ENCODE data around the gene GYS2. TPM values are rescaled to one million over a fixed set of nuclear protein-coding genes. Genes with fewer than 3 reads are reported as not detected.

GYS2 gene
- total RNA-seq: not detected in 2 replicates

DNA sequence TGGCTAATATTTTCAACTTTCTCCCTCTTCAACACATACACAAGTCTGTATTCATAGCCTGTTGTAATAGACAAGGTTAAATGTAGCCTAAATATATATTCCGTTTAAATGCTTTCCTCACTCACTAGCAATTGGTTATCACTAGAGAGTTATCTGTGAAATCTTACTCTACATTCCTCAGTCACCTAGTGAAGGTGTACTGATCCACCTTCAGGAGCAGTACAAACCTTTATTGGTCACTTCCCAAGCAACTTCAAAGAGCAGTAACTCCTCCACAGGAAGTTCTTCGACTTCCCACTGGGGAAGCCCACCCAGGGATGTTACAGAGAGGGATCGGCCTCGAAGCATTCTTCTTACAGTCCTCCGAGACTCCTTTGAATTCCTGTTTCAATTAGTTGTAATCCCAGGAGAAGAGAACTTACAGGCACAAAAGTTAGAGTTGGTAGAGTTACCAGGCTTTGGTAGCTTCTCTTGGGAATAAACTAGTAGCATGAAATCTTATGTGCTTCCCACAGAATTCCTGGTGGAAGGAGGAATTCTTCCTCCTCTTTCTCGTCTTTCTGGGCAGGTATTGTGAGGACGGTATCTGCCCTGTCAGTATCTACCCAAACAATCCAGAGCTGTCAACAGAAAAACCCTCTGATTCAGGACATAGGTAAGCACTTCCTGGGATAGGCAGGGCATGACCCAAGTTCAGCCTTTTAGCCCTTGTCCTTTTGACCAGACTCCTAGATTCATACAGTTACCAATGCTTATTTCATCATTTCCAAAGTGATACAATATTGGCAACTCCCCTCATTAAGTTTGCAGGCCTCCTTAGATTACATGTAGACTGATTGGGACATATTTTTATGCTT, at the start of gene GYS2:
Gene GYS2, minus strand, starts transcription at position 603 of the 857 bp plus-strand sequence. Its CDS starts 255 bp downstream, at position 348.
- DNase-seq (ENCODE audit: low read depth in 2 of 2): no peak

GRCh38 chr12:21651821-21652220, 47.2 kb upstream of the GYS2 start:
- DNase-seq (ENCODE audit: low read depth in 2 of 2): no peak

DNA sequence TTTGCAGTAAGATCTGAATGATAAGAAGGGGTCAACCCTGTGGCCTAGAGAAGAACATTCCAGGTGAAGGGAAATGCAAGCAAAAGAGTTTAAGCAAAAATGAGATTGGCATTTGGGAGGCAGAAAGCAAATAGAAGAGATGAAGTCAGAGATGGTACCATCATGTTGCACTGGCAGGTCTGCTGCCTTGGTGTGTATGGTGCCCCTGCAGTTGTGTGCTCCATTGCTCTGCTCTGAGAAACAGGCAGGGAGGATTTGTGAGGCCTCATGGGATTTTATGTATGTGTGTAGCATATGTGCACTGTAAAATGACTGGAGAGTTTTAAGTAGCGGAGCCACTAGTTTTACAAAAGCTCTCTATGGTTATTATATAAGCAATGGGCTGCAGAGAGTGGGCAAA, 46.4 kb upstream of the GYS2 start:
- no peak for DNase-seq (ENCODE audit: low read depth in 2 of 2)

DNA sequence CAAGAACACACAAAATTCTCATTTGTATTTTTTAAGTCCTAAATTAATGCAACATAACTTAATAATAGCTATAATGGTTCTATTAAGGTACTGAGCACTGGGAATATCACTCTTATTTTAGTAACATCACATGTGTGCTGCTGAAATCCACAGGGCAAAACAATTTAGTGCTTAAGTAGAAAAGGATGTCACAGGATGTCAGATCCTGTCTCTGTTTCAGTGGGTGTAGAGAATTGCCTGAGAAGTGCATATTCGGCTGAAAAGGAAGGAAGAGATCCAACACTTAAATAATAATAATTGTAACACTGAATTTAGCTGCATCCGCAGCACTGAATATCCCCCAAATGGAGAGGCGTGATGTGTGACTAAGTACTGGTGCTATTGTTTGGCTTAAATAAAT, 44.4 kb upstream of the GYS2 start:
- no peak for DNase-seq (ENCODE audit: low read depth in 2 of 2)

DNA sequence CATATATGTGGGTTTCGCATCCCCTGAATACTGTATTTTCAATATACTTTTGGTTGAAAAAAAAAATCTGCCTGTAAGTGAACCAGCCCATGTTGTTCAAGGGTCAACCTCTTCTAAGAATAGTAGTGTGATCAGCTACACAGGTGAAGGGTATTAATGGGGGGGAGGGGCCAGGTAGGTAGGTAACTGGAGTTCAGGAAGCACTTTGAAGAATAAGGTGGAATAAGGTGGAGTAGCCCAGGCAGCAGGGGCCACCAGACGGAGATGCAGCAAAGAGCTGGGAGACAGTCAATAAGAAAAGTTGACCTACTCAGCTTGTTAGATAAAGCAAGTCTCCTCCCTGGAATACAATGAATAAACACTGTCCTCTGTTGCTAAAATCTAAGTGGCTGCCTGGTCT, 43.7 kb upstream of the GYS2 start:
- DNase-seq (ENCODE audit: low read depth in 2 of 2): no peak

GRCh38 chr12:21647179-21647578, 42.5 kb upstream of the GYS2 start:
- no peak for DNase-seq (ENCODE audit: low read depth in 2 of 2)

DNA sequence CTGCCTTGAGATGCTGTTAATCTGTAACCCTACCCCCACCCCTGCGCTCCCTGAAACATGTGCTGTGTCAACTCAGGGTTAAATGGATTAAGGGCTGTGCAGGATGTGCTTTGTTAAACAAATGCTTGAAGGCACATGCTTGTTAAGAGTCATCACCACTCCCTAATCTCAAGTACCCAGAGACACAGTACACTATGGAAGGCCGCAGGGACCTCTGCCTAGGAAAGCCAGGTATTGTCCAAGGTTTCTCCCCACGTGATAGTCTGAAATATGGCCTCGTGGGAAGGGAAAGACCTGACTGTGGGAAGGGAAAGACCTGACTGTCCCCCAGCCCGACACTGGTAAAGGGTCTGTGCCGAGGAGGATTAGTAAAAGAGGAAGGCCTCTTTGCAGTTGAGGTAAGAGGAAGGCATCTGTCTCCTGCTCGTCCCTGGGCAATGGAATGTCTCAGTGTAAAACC, 40.4 kb upstream of the GYS2 start:
- DNase-seq (ENCODE audit: low read depth in 2 of 2): peak in 1 of 2 donors; percentile 8

- DNase-seq (ENCODE audit: low read depth in 2 of 2): no peak
Measured at GRCh38 chr12:21644516-21644915, 39.9 kb upstream of the GYS2 start.

- no peak for DNase-seq (ENCODE audit: low read depth in 2 of 2)
Measured at GRCh38 chr12:21643758-21644157, 39.1 kb upstream of the GYS2 start.

- DNase-seq (ENCODE audit: low read depth in 2 of 2): peak in 1 of 2 donors; percentile 11
Measured at GRCh38 chr12:21642707-21643389, 38.2 kb upstream of the GYS2 start.

GRCh38 chr12:21638054-21638891, 33.6 kb upstream of the GYS2 start:
- no peak for DNase-seq (ENCODE audit: low read depth in 2 of 2)

GRCh38 chr12:21634245-21634644, 29.6 kb upstream of the GYS2 start:
- DNase-seq (ENCODE audit: low read depth in 2 of 2): no peak

- no peak for DNase-seq (ENCODE audit: low read depth in 2 of 2)
Measured at GRCh38 chr12:21631367-21631766, 26.7 kb upstream of the GYS2 start.

GRCh38 chr12:21627924-21628323, 23.3 kb upstream of the GYS2 start:
- DNase-seq (ENCODE audit: low read depth in 2 of 2): no peak

GRCh38 chr12:21618566-21618965, 13.9 kb upstream of the GYS2 start:
- DNase-seq (ENCODE audit: low read depth in 2 of 2): no peak

GRCh38 chr12:21617030-21617429, 12.4 kb upstream of the GYS2 start:
- no peak for DNase-seq (ENCODE audit: low read depth in 2 of 2)

- peak; percentile 77 to 88 for DNase-seq (ENCODE audit: low read depth in 2 of 2)
Measured at GRCh38 chr12:21615431-21615830, 10.8 kb upstream of the GYS2 start.

GRCh38 chr12:21614506-21614905, 9.9 kb upstream of the GYS2 start:
- DNase-seq (ENCODE audit: low read depth in 2 of 2): no peak

- DNase-seq (ENCODE audit: low read depth in 2 of 2): no peak
Measured at GRCh38 chr12:21613931-21614330, 9.3 kb upstream of the GYS2 start.

DNA sequence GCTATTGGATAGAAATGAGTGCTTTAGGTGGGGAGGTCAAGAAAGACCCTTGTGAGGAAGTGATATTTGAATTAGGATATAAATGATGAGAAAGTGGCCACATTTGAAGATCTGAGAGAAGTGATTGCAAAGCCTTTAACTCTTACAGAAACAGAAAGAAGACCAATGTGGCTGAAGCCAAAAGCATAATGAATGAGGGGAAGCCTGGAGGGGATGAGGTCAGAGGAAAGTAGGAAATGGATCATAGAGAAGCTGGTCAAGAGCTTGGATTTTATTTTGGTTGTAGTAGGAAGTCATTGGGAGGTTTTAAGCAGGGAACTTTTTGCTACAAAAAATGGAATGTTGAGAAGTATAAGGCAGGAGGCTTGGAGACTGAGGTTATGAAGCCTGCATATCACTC, 3.5 kb upstream of the GYS2 start:
- DNase-seq (ENCODE audit: low read depth in 2 of 2): peak; percentile 28 to 43

GRCh38 chr12:21607701-21608100, 3.1 kb upstream of the GYS2 start:
- peak; percentile 43 to 48 for DNase-seq (ENCODE audit: low read depth in 2 of 2)

DNA sequence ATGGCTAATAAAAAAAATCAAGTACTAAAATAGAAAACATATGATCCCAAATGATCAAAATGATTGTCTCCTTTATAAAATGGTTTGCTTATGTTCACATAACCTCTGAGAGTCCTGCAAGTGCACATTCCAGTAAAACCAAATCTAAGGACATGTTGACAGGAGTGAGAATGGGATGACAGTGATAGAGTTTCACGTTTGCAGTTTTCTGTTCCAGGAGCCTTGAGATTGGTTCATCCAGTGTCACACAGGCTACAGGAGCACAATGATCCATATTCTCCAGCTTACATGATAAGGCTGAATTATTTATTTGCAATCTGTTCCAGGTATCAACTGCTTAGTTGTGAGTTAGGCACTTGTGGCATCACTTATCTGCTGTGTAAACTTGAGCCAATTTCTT, 1.5 kb upstream of the GYS2 start:
- no peak for DNase-seq (ENCODE audit: low read depth in 2 of 2)

Data from lung microvascular endothelial cell (primary cell).